Activated CD4-positive, alpha-beta T cell treated with anti-CD3 and anti-CD28 coated beads, Interleukin-10, Interleukin-2, amounts not matched to agents 100 ng/mL and 50 ng/mL, durations not matched to agents 16 hours and 8 hours (primary cell): ENCODE results near the gene ANKH.

Experiments used
- DNase-seq: peaks from one replicate; pipeline ENCODE4 v3.0.0-alpha.2; 2020

ANKH gene

GRCh38 chr5:14710313-14710994 lies 161.1 kb downstream of the ANKH start:
- no peak for DNase-seq

- DNase-seq = peak; percentile 39
Measured at GRCh38 chr5:14708551-14708950, 163.0 kb downstream of the ANKH start.

GRCh38 chr5:14707811-14708390 lies 163.7 kb downstream of the ANKH start:
- no peak for DNase-seq

- DNase-seq = peak; percentile 90
Measured at GRCh38 chr5:14706615-14707021, 165.0 kb downstream of the ANKH start.

- DNase-seq = peak; percentile 18
Measured at GRCh38 chr5:14705556-14705955, 166.0 kb downstream of the ANKH start.

- DNase-seq = no peak
Measured at GRCh38 chr5:14702238-14702839, 169.2 kb downstream of the ANKH start.

- DNase-seq = no peak
Measured at GRCh38 chr5:14701556-14701955, 170.0 kb downstream of the ANKH start.

GRCh38 chr5:14700478-14701436 lies 170.8 kb downstream of the ANKH start:
- DNase-seq = no peak

- DNase-seq = no peak
Measured at GRCh38 chr5:14699807-14700400, 171.7 kb downstream of the ANKH start.

- DNase-seq = no peak
Measured at GRCh38 chr5:14699159-14699558, 172.4 kb downstream of the ANKH start.

GRCh38 chr5:14698495-14698894 lies 173.1 kb downstream of the ANKH start:
- no peak for DNase-seq

GRCh38 chr5:14696851-14697250 lies 174.7 kb downstream of the ANKH start:
- no peak for DNase-seq

- no peak for DNase-seq
Measured at GRCh38 chr5:14696057-14696456, 175.5 kb downstream of the ANKH start.

- no peak for DNase-seq
Measured at GRCh38 chr5:14695152-14695551, 176.4 kb downstream of the ANKH start.

GRCh38 chr5:14693070-14693469 lies 178.5 kb downstream of the ANKH start:
- DNase-seq = no peak

- no peak for DNase-seq
Measured at GRCh38 chr5:14687023-14687665, 184.4 kb downstream of the ANKH start.

- DNase-seq = no peak
Measured at GRCh38 chr5:14686517-14686916, 185.1 kb downstream of the ANKH start.

GRCh38 chr5:14685757-14686156 lies 185.8 kb downstream of the ANKH start:
- peak; percentile 69 for DNase-seq

GRCh38 chr5:14684757-14685156 lies 186.8 kb downstream of the ANKH start:
- no peak for DNase-seq

GRCh38 chr5:14683906-14684455 lies 187.6 kb downstream of the ANKH start:
- no peak for DNase-seq

- no peak for DNase-seq
Measured at GRCh38 chr5:14681236-14681752, 190.3 kb downstream of the ANKH start.

- DNase-seq = no peak
Measured at GRCh38 chr5:14679595-14679994, 192.0 kb downstream of the ANKH start.
